Activated CD8-positive, alpha-beta T cell treated with anti-CD3 and anti-CD28 coated beads for 36 hours (primary cell): ENCODE measurements around the gene GRIN1. TPM values are rescaled to one million over a fixed set of nuclear protein-coding genes. Genes with fewer than 3 reads are reported as not detected.
A peak's percentile ranks its signal among the peaks of the same experiment; 100 is the strongest.

Source experiments
- ATAC-seq: fragments of 200-7000 bp; cut with Tn5 transposase; one replicate; pipeline ENCODE4 v1.10.0; 2021; ENCODE audit warnings: mild to moderate bottlenecking, moderate library complexity
- CTCF ChIA-PET: fragments of 350-600 bp; sonication (Branson Sonifier 250); formaldehyde crosslinking; loops from one replicate; lab custom pipeline; 2021; ENCODE audit warnings: antibody characterized with exemption; lab: Charles Lee
- POLR2A ChIA-PET: fragments of 350-600 bp; sonication (Branson Sonifier 250); formaldehyde crosslinking; loops from one replicate; lab custom pipeline; 2021; ENCODE audit warnings: antibody characterized with exemption; lab: Charles Lee
- DNase-seq: peaks from one replicate; pipeline ENCODE4 v3.0.0-alpha.2; 2020
- H3K27ac Mint-ChIP-seq: one replicate; pipeline ENCODE4 v1.8.0; 2021; ENCODE audit warnings: mild to moderate bottlenecking, mixed read lengths
- H3K27me3 Mint-ChIP-seq: one replicate; pipeline ENCODE4 v1.8.0; 2021; ENCODE audit warnings: mixed read lengths
- H3K36me3 Mint-ChIP-seq: one replicate; pipeline ENCODE4 v1.8.0; 2021; ENCODE audit warnings: low read depth, mixed read lengths
- H3K4me1 Mint-ChIP-seq: one replicate; pipeline ENCODE4 v1.8.0; 2021; ENCODE audit warnings: low read depth, mixed read lengths
- H3K4me3 Mint-ChIP-seq: one replicate; pipeline ENCODE4 v1.8.0; 2021; ENCODE audit warnings: mild to moderate bottlenecking, moderate library complexity, mixed read lengths
- H3K9me3 Mint-ChIP-seq: one replicate; pipeline ENCODE4 v1.8.0; 2021; ENCODE audit warnings: mixed read lengths
- CTCF ChIP-seq: fragments of 200-600 bp; IDR thresholded peaks from one replicate; pipeline ENCODE4 v1.8.0; 2022; ENCODE audit warnings: antibody characterized with exemption, mild to moderate bottlenecking
- intact Hi-C: fragments of 100-400 bp; cut with micrococcal nuclease; formaldehyde crosslinking; loops from one replicate; pipeline ENCODE4 v1.10.0; 2022
- total RNA-seq, 2 experiments: library from RNA; stranded (reverse); gene quantifications; one replicate each; pipeline ENCODE4 v1.2.3, GENCODE V29; 2021

GRIN1 gene
- total RNA-seq, 2 experiments from 2014 or later, result not detected

DNA sequence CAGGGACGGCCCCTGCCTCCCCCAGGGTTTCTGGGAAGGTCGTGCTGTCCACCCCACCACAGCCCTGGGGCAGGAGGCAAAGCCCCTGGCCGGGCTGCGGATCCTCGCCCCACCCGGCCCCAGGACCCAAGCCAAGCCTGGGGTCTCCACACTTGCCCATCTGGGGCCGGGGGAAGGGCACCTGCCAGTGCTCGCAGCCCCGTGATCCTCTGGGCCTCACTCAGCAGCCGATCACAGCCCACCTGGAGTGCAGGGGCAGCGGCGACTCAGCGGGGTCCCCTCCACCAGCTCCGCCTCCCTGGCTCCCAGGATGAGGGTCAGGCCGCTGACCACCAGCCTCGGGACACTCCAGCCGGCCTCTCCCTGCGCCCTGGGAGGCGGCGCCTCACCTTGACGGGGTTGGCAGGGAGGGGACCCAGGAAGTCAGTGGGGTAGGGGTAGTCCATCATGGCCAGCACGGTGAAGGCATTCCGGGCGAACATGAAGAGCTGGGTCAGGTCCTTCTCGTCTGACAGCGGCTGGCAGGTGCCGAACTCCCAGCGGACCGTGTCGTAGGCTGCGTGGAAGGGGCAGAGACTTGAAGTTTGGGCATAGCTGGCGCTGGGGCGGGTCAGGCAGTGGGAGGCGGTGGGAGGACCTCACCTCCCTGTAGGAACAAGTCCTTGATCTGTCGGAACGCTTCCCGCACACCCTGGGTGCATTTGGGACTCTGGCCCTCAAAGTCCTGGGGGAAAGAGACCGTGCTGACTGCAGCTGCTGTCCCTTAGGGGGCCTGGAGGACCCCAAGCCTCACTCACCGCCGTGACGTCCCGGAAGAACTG is 26.2 kb upstream of the GRIN1 start:
- no peak for TF ChIP-seq CTCF
- peak overlapping the region; percentile 75 for H3K4me3 Mint-ChIP-seq

DNA sequence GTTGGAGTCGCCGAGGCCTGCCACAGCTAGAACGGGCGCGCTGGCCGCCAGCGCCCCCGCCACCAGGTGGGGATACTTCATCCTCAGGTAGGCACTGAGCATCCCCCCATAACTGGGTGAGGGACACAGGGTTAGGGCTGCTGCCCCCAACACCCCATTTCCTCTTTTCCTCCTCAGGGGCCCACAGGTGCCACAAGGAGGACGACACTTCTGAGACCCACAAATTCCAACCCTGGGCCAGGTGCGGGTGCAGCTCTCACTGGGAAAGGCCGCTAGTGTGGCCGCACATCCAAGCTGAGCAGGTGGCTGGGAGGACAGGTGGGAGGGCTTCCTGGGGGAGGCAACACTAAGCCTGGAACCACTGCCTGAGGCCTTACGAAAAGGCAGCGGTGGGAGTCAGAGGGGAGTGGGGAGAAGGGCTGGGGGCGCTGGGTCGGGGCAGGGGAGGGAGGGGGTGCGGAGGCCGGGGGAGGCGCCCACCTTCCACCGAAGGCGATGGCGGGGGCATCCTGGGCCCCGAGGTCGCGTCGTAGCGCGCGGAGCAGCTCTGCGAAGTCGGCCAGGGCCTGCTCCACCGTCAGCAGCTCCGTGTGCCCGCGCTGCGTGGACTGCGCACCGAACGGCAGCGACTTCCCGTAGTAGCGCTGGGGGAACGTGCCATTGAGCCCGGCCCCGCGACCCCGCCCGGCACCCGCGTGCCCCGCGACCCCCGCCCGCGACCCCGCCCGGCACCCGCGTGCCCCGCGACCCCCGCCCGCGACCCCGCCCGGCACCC is 25.4 kb upstream of the GRIN1 start:
- DNase-seq, result peak; percentile 36

More for the DNA sequence above, 26.2 kb upstream of the GRIN1 start:
- intact Hi-C loops, result no loop called here
- Mint-ChIP-seq H3K36me3 (peaks cover 18% of the 10 kb centered on the region), H3K27me3 (no peaks in the 10 kb centered on the region), H3K4me1 (peaks cover 5% of the 10 kb centered on the region), H3K9me3 (no peaks in the 10 kb centered on the region), H3K27ac (peak overlapping the region; percentile 63)
- ATAC-seq, result no peak
- DNase-seq, result no peak
- CTCF ChIA-PET, result interaction anchor here (0.7 to 2.0 kb wide), 4 partner anchors 17 to 77 kb away, joined by 3 to 9 read pairs (median 3); no protein-coding TSS in a partner anchor
- POLR2A ChIA-PET, result interaction anchor here (0.7 to 1.6 kb wide), 6 partner anchors 17 to 187 kb away, joined by 3 to 5 read pairs (median 3); no protein-coding TSS in a partner anchor

DNA sequence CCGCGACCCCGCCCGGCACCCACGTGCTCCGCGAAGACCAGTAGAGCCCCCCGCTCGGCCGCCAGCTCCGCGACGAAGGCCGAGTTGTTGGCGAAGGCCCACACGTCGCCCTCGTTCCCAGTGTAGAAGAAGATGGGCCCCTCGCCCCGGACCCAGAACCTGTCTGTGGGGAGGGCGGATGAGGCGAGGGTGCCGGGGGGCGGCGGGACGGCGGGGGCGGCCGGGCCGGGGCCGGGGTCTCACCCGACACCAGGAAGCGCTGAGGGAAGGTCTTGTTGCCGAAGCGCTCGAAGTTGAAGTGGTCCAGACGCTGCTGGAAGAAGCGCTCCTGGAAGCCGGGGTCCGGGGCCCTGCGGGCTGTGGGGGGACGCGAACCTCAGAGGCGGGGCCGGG is 24.7 kb upstream of the GRIN1 start:
- H3K9me3 Mint-ChIP-seq, result no peaks in the 10 kb centered on the region
- H3K4me3 Mint-ChIP-seq, result peak overlapping the region; percentile 75
- no peaks in the 10 kb centered on the region for H3K27me3 Mint-ChIP-seq
- peaks cover 12% of the 10 kb centered on the region for H3K36me3 Mint-ChIP-seq
- intact Hi-C loops, result no loop called here
- DNase-seq (peak; percentile 23), ATAC-seq (peak; percentile 1)
- peak overlapping the region; percentile 30 for H3K27ac Mint-ChIP-seq
- CTCF ChIA-PET, result interaction anchor here (0.6 to 2.4 kb wide), 6 partner anchors 13 to 122 kb away, joined by 3 to 14 read pairs (median 3); partner anchors contain the start of gene RNF224
- POLR2A ChIA-PET, result interaction anchor here (0.9 to 1.6 kb wide), 6 partner anchors 19 to 128 kb away, joined by 3 to 8 read pairs (median 3); partner anchors contain the start of genes NDOR1 and TMEM203
- TF ChIP-seq CTCF, result no peak
- H3K4me1 Mint-ChIP-seq, result peaks cover 8% of the 10 kb centered on the region

More for the DNA sequence above, 25.4 kb upstream of the GRIN1 start:
- Mint-ChIP-seq H3K36me3 (peaks cover 14% of the 10 kb centered on the region), H3K4me3 (peak overlapping the region; percentile 75), H3K4me1 (peaks cover 5% of the 10 kb centered on the region), H3K27ac (peak overlapping the region; percentile 64), H3K27me3 (no peaks in the 10 kb centered on the region), H3K9me3 (no peaks in the 10 kb centered on the region)
- no peak for TF ChIP-seq CTCF
- CTCF ChIA-PET, result interaction anchor here (0.6 to 2.4 kb wide), 6 partner anchors 17 to 123 kb away, joined by 3 to 14 read pairs (median 3); partner anchors contain the start of gene RNF224
- peak; percentile 41 for ATAC-seq
- POLR2A ChIA-PET, result interaction anchor here (0.6 to 1.6 kb wide), 11 partner anchors 16 to 418 kb away, joined by 3 to 5 read pairs (median 3); partner anchors contain the start of genes NDOR1 and TMEM203
- intact Hi-C loops, result no loop called here

- intact Hi-C loops, result no loop called here
- Mint-ChIP-seq H3K4me3 (peak within 1 kb of the TSS; percentile 75), H3K27me3 (no peaks in the 10 kb centered on the region), H3K4me1 (peaks cover 10% of the 10 kb centered on the region), H3K27ac (peak within 1 kb of the TSS; percentile 64), H3K36me3 (peaks cover 12% of the 10 kb centered on the region), H3K9me3 (no peaks in the 10 kb centered on the region)
- ChIA-PET CTCF (interaction anchor here (0.6 to 2.4 kb wide), 4 partner anchors 12 to 122 kb away, joined by 3 to 14 read pairs (median 4); partner anchors contain the start of gene RNF224), POLR2A (interaction anchor here (0.6 to 1.5 kb wide), 8 partner anchors 13 to 141 kb away, joined by 3 to 8 read pairs (median 4); partner anchors contain the start of gene RNF224)
- DNase-seq, result peak; percentile 81
- ATAC-seq, result peak; percentile 85
- no peak for TF ChIP-seq CTCF
These were observed 24.2 kb upstream of the GRIN1 start, which contains the start of gene DPP7 for GRCh38 chr9:137114613-137115393. Gene DPP7, minus strand, starts transcription at chr9:137114733. Its CDS starts 20 bp downstream, at chr9:137114713.
